ENCODE data around the gene SMC6. TPM values are rescaled to one million over a fixed set of nuclear protein-coding genes. Genes with fewer than 3 reads are reported as not detected.

The SMC6 gene
- total RNA-seq, 4 donors from 2014 or later = 14.1 to 30.8 (median 24.6) TPM

- peaks cover 4 to 21% (median 11%) of the 10 kb centered on the region in 4 donors for H3K4me1 ChIP-seq
- no peaks in the 10 kb centered on the region for H3K27me3 ChIP-seq
- H3K4me3 ChIP-seq = no peak overlapping the region
- no peaks in the 10 kb centered on the region for H3K9me3 ChIP-seq
- DNase-seq (ENCODE audit: low spot score in 2 of 2) = no peak
- H3K27ac ChIP-seq = no peak overlapping the region
- 82 to 85% methylated on average over 6 of the region's 6 CpGs for WGBS, 2 donors
- no peaks in the 10 kb centered on the region for H3K36me3 ChIP-seq
- TF ChIP-seq, protein P1, sequence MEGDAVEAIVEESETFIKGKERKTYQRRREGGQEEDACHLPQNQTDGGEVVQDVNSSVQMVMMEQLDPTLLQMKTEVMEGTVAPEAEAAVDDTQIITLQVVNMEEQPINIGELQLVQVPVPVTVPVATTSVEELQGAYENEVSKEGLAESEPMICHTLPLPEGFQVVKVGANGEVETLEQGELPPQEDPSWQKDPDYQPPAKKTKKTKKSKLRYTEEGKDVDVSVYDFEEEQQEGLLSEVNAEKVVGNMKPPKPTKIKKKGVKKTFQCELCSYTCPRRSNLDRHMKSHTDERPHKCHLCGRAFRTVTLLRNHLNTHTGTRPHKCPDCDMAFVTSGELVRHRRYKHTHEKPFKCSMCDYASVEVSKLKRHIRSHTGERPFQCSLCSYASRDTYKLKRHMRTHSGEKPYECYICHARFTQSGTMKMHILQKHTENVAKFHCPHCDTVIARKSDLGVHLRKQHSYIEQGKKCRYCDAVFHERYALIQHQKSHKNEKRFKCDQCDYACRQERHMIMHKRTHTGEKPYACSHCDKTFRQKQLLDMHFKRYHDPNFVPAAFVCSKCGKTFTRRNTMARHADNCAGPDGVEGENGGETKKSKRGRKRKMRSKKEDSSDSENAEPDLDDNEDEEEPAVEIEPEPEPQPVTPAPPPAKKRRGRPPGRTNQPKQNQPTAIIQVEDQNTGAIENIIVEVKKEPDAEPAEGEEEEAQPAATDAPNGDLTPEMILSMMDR (IDR thresholded peaks at IDR 0.05) = no peak
These were observed 3.1 kb upstream of the SMC6 start for GRCh38 chr2:17756668-17757067.

GRCh38 chr2:17754773-17755425 is 1.3 kb upstream of the SMC6 start:
- Histone ChIP-seq H3K4me3 (peak overlapping the region in 3 of 4 donors; percentile 83 to 92 (median 91)), H3K27me3 (no peaks in the 10 kb centered on the region), H3K27ac (peak overlapping the region in 3 of 4 donors; percentile 91 to 99 (median 97)), H3K4me1 (peaks cover 4 to 21% (median 12%) of the 10 kb centered on the region in 4 donors), H3K9me3 (no peaks in the 10 kb centered on the region), H3K36me3 (no peaks in the 10 kb centered on the region)
- WGBS, 2 donors = 14 to 15% methylated on average over 8 of the region's 8 CpGs
- DNase-seq (ENCODE audit: low spot score in 2 of 2) = no peak
- TF ChIP-seq, protein P1 (IDR thresholded peaks at IDR 0.05) = no peak
- TF ChIP-seq POLR2A (IDR thresholded peaks at IDR 0.05) (no peak), EP300 (IDR thresholded peaks at IDR 0.05) (no peak)

- Histone ChIP-seq H3K9me3 (no peaks in the 10 kb centered on the region), H3K4me1 (peaks cover 4 to 21% (median 12%) of the 10 kb centered on the region in 4 donors), H3K4me3 (peak overlapping the region; percentile 83 to 92 (median 88)), H3K36me3 (no peaks in the 10 kb centered on the region), H3K27ac (peak overlapping the region; percentile 91 to 99 (median 94)), H3K27me3 (no peaks in the 10 kb centered on the region)
- TF ChIP-seq EP300 (IDR thresholded peaks at IDR 0.05) = peak in 1 of 2 donors; percentile 68
- TF ChIP-seq, protein P1 (IDR thresholded peaks at IDR 0.05) = no peak
- peak in 1 of 2 donors; percentile 34 for TF ChIP-seq POLR2A (IDR thresholded peaks at IDR 0.05)
- no peak for DNase-seq (ENCODE audit: low spot score in 2 of 2)
- WGBS, 2 donors = 2% methylated on average over 17 to 43 of the region's 70 CpGs
These were observed 463 bp downstream of the SMC6 start for GRCh38 chr2:17752892-17753802.

DNA sequence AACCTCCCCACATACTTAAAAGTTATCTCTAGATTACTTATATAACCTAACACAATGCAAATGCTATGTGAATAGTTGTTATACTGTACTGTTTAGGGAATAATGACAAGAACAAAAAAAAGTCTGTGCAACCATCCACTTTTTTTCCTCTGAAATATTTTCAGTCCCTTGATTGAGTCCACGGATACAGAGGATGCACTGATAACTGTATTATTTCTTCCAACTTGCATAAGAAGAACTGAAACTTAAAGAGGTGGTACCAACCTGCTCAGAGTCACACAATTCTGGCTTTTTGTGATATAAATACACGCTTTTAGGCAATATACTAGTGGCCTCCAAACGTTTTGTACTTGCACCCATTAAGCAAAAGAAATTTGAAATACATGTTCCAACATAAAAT is 1.4 kb downstream of the SMC6 start:
- Histone ChIP-seq H3K27me3 (no peaks in the 10 kb centered on the region), H3K4me1 (peaks cover 4 to 21% (median 12%) of the 10 kb centered on the region in 4 donors), H3K27ac (no peak overlapping the region), H3K36me3 (no peaks in the 10 kb centered on the region), H3K9me3 (no peaks in the 10 kb centered on the region), H3K4me3 (no peak overlapping the region)
- 36 to 44% methylated on average over 3 of the region's 3 CpGs for WGBS, 2 donors
- TF ChIP-seq EP300 (IDR thresholded peaks at IDR 0.05) (no peak), POLR2A (IDR thresholded peaks at IDR 0.05) (no peak)
- TF ChIP-seq, protein P1 (IDR thresholded peaks at IDR 0.05) = no peak
- no peak for DNase-seq (ENCODE audit: low spot score in 2 of 2)
